ENCODE measurements around the gene IMPDH2.

DNA sequence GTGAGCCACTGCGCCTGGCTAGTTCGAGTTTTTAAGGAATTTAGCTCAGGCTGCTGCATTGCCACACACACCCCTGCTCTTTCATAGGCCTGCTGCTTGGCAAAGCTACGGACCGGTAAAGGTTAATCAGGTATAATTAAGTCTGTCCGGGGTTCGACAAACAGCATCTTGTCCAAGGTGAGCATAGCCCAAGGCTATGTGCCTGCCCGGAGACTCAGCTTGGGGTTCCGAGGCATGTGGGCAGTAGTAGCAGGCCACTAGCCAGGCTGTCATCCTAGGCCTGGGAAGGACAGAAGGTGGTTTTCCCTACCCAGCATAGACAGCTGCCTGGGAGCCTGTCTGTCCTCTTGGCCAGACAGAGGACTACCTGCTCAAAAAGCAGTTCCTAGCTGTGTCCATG, 32.6 kb downstream of the IMPDH2 start:
- TF ChIP-seq, protein P1, sequence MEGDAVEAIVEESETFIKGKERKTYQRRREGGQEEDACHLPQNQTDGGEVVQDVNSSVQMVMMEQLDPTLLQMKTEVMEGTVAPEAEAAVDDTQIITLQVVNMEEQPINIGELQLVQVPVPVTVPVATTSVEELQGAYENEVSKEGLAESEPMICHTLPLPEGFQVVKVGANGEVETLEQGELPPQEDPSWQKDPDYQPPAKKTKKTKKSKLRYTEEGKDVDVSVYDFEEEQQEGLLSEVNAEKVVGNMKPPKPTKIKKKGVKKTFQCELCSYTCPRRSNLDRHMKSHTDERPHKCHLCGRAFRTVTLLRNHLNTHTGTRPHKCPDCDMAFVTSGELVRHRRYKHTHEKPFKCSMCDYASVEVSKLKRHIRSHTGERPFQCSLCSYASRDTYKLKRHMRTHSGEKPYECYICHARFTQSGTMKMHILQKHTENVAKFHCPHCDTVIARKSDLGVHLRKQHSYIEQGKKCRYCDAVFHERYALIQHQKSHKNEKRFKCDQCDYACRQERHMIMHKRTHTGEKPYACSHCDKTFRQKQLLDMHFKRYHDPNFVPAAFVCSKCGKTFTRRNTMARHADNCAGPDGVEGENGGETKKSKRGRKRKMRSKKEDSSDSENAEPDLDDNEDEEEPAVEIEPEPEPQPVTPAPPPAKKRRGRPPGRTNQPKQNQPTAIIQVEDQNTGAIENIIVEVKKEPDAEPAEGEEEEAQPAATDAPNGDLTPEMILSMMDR (tag by site-specific recombination; IDR thresholded peaks at IDR 0.05): no peak
- no peak for TF ChIP-seq HOXC10 (CRISPR knock-in tag; IDR thresholded peaks at IDR 0.05)
- no peak for TF ChIP-seq ZNF19 (tag by site-specific recombination; IDR thresholded peaks at IDR 0.05; ENCODE audit: low read depth)

Data from HEK293 (cell line).